PC-3 (cell line): ENCODE measurements around the gene REC114.

Experiments
- CTCF ChIP-seq: fragments of 300-600 bp; sonication (generic); conservative IDR thresholded peaks from 2 replicates; pipeline ENCODE4 v1.5.1; 2017; ENCODE audit warnings: antibody characterized with exemption, low read depth, mild to moderate bottlenecking, low read length
- EZH2 ChIP-seq: fragments of 300-600 bp; sonication (generic); IDR thresholded peaks from one replicate; pipeline ENCODE4 v1.6.1; 2017; ENCODE audit warnings: antibody characterized with exemption, mild to moderate bottlenecking, low read length; ENCODE audit not compliant: unreplicated experiment
- EZH2phosphoT487 ChIP-seq: fragments of 300-600 bp; sonication (generic); IDR thresholded peaks from 2 replicates; pipeline ENCODE4 v1.6.1; 2018; ENCODE audit warnings: mild to moderate bottlenecking, antibody characterized with exemption, low read length, borderline replicate concordance

GRCh38 chr15:73398861-73399260 is 44.1 kb upstream of the REC114 start:
- TF ChIP-seq EZH2 (no peak), CTCF (no peak), EZH2phosphoT487 (no peak)
